Left ventricle myocardium inferior (tissue), 1 donor: Measurements from ENCODE around the gene APPL2. TPM values are rescaled to one million over a fixed set of nuclear protein-coding genes. Genes with fewer than 3 reads are reported as not detected.
A peak's percentile ranks its signal among the peaks of the same experiment; 100 is the strongest.

Experiments used
- DNase-seq: peaks from one replicate; pipeline ENCODE4 v3.0.0-alpha.2; 2020
- H3K27ac ChIP-seq: fragments of 200-600 bp; replicated peaks from 2 replicates; pipeline ENCODE4 v1.8.0; 2021
- H3K27me3 ChIP-seq: fragments of 200-600 bp; 2 replicates; pipeline ENCODE4 v1.8.0; 2021; ENCODE audit warnings: low read depth
- H3K36me3 ChIP-seq: fragments of 200-600 bp; 2 replicates; pipeline ENCODE4 v1.8.0; 2021
- H3K4me1 ChIP-seq: fragments of 200-600 bp; 2 replicates; pipeline ENCODE4 v1.8.0; 2021
- H3K4me3 ChIP-seq: fragments of 200-600 bp; 2 replicates; pipeline ENCODE4 v1.8.0; 2021; ENCODE audit warnings: mild to moderate bottlenecking, moderate library complexity
- H3K9me3 ChIP-seq: fragments of 200-600 bp; replicated peaks from 2 replicates; pipeline ENCODE4 v1.8.0; 2021
- CTCF ChIP-seq: fragments of 200-600 bp; IDR thresholded peaks from 2 replicates; pipeline ENCODE4 v1.8.0; 2021; ENCODE audit warnings: antibody characterized with exemption, mild to moderate bottlenecking, borderline replicate concordance
- intact Hi-C: fragments of 100-400 bp; cut with micrococcal nuclease; formaldehyde crosslinking; loops from one replicate; pipeline ENCODE4 v1.11.0; 2022
- total RNA-seq: library from RNA; stranded (reverse); fragmentation: NEBNext Ultra II Directional; extraction: Animal tissue kit (Norgen Biotek cat#: 25700); gene quantifications from one replicate; pipeline ENCODE4 v1.2.1, GENCODE V29; 2021
- donor health status: DM: no; HTN: yes; CAD: no; lungs with severe emphysema.

The APPL2 gene
- total RNA-seq, 1 donor from 2014 or later = 19.8 TPM

GRCh38 chr12:105212438-105212837 is 23.5 kb downstream of the APPL2 start:
- peaks cover 12% of the 10 kb centered on the region for H3K4me1 ChIP-seq
- TF ChIP-seq CTCF = no peak
- H3K9me3 ChIP-seq = no peaks in the 10 kb centered on the region
- H3K27me3 ChIP-seq = no peaks in the 10 kb centered on the region
- no peak overlapping the region for H3K4me3 ChIP-seq
- DNase-seq = no peak
- intact Hi-C loops = no loop called here
- H3K27ac ChIP-seq = no peak overlapping the region
- peaks cover 74% of the 10 kb centered on the region for H3K36me3 ChIP-seq

- TF ChIP-seq CTCF = no peak
- no peaks in the 10 kb centered on the region for H3K9me3 ChIP-seq
- no peak for DNase-seq
- H3K36me3 ChIP-seq = peaks cover 87% of the 10 kb centered on the region
- intact Hi-C loops = no loop called here
- no peak overlapping the region for H3K4me3 ChIP-seq
- no peak overlapping the region for H3K27ac ChIP-seq
- H3K4me1 ChIP-seq = peaks cover 8% of the 10 kb centered on the region
- H3K27me3 ChIP-seq = no peaks in the 10 kb centered on the region
Observed at GRCh38 chr12:105209091-105209490, 26.9 kb downstream of the APPL2 start.

GRCh38 chr12:105206686-105207374 is 29.1 kb downstream of the APPL2 start:
- H3K4me3 ChIP-seq = no peak overlapping the region
- H3K36me3 ChIP-seq = peaks cover 95% of the 10 kb centered on the region
- TF ChIP-seq CTCF = no peak
- H3K4me1 ChIP-seq = peaks cover 12% of the 10 kb centered on the region
- H3K27me3 ChIP-seq = no peaks in the 10 kb centered on the region
- H3K27ac ChIP-seq = no peak overlapping the region
- DNase-seq = no peak
- no peaks in the 10 kb centered on the region for H3K9me3 ChIP-seq
- intact Hi-C loops = no loop called here

GRCh38 chr12:105205322-105206048 is 30.5 kb downstream of the APPL2 start:
- peaks cover 95% of the 10 kb centered on the region for H3K36me3 ChIP-seq

GRCh38 chr12:105204916-105205315 is 31.1 kb downstream of the APPL2 start:
- H3K36me3 ChIP-seq = peaks cover 95% of the 10 kb centered on the region
- H3K27ac ChIP-seq = no peak overlapping the region
- intact Hi-C loops = no loop called here
- TF ChIP-seq CTCF = no peak
- H3K4me1 ChIP-seq = peaks cover 20% of the 10 kb centered on the region
- no peak overlapping the region for H3K4me3 ChIP-seq
- no peaks in the 10 kb centered on the region for H3K9me3 ChIP-seq
- no peaks in the 10 kb centered on the region for H3K27me3 ChIP-seq
- no peak for DNase-seq

More at GRCh38 chr12:105205322-105206048, 30.5 kb downstream of the APPL2 start:
- no peak for DNase-seq
- TF ChIP-seq CTCF = no peak
- H3K4me3 ChIP-seq = no peak overlapping the region
- no peaks in the 10 kb centered on the region for H3K9me3 ChIP-seq
- no peaks in the 10 kb centered on the region for H3K27me3 ChIP-seq
- peak overlapping the region; percentile 3 for H3K27ac ChIP-seq
- H3K4me1 ChIP-seq = peaks cover 20% of the 10 kb centered on the region
- intact Hi-C loops = no loop called here
